ENCODE data around the gene IPO8.

GRCh38 chr12:30640392-30640791 lies 55.3 kb downstream of the IPO8 start:
- no peak for TF ChIP-seq L3MBTL2 (conservative IDR thresholded peaks at IDR 0.05)
- TF ChIP-seq FOXM1 (IDR thresholded peaks at IDR 0.05; ENCODE audit: borderline replicate concordance), result no peak
